AG10803 (cell line): ENCODE measurements around the gene NSD2.

Experiments
- DNase-seq: peaks from one replicate; pipeline ENCODE4 v3.0.0; 2010; ENCODE audit warnings: low read depth
- H3K4me3 ChIP-seq: 2 replicates; pipeline ENCODE4 v1.5.1; 2011; ENCODE audit warnings: mild to moderate bottlenecking, low read length, control low read depth
- TF ChIP-seq, protein P1 (sequence below): conservative IDR thresholded peaks from 2 replicates; pipeline ENCODE4 v1.5.1; 2011; ENCODE audit warnings: mild to moderate bottlenecking, low read length, control low read depth, inconsistent platforms

Gene NSD2

DNA sequence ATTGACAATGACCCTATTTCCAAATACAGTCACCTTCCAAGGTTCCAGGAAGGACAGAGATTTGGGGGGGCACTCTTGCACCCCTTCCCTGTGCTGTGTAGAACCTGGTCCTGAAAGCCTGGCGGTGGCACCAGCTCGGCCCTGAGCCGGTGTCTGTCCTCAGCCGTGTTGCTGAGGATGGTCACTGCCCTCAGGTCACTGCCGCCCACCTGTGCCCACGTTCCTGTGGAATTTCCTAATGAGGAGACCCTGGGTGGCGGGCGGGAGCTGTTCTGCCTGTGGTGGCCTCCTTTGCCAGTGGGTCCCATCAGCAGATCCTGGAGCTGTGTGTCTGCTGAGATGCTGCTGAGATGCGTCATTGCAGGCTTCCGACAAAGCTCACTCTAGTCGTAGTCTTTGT is 104.7 kb downstream of the NSD2 start:
- H3K4me3 ChIP-seq: no peak overlapping the region
- no peak for DNase-seq
- TF ChIP-seq, protein P1, sequence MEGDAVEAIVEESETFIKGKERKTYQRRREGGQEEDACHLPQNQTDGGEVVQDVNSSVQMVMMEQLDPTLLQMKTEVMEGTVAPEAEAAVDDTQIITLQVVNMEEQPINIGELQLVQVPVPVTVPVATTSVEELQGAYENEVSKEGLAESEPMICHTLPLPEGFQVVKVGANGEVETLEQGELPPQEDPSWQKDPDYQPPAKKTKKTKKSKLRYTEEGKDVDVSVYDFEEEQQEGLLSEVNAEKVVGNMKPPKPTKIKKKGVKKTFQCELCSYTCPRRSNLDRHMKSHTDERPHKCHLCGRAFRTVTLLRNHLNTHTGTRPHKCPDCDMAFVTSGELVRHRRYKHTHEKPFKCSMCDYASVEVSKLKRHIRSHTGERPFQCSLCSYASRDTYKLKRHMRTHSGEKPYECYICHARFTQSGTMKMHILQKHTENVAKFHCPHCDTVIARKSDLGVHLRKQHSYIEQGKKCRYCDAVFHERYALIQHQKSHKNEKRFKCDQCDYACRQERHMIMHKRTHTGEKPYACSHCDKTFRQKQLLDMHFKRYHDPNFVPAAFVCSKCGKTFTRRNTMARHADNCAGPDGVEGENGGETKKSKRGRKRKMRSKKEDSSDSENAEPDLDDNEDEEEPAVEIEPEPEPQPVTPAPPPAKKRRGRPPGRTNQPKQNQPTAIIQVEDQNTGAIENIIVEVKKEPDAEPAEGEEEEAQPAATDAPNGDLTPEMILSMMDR: no peak

DNA sequence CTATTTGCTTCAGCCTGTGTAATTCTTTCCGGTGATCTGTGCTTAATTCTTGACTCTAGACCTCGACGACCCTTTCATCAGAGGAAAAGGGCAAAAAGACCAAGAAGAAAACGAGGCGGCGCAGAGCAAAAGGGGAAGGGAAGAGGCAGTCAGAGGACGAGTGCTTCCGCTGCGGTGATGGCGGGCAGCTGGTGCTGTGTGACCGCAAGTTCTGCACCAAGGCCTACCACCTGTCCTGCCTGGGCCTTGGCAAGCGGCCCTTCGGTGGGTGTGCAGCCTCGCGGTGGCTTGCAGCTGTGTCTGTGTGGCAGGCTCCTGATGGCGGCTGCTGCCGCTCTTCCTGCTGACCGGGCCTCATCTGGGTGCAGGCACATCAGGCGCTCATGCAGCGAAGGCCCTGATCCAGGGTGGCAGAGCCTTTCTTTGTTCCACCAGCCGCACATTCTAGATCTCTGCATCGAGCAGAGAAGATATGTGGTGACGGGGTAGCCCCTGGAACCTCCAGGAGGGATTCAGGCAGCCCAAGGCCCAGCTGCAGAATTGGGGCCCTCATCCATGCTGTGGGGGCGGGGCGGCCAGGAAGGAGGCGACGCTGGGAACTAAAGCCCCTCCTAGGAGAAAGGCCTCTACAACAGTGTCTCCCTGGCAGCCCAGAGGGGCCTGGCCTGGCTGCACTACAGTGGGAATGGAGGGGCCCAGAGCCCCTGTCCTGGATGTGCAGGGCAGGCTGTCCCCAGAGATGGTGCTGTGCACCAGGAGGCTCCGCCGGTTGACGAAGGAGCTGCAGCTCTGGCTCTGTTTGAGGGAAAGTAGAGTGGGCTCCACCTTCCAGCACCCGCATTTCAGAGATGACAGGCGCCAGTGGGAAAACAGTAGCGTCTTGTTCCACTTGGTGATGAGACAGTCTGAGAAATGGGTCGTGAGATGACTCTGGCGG is 105.5 kb downstream of the NSD2 start:
- TF ChIP-seq, protein P1: no peak
- no peak overlapping the region for H3K4me3 ChIP-seq
- DNase-seq: no peak

DNA sequence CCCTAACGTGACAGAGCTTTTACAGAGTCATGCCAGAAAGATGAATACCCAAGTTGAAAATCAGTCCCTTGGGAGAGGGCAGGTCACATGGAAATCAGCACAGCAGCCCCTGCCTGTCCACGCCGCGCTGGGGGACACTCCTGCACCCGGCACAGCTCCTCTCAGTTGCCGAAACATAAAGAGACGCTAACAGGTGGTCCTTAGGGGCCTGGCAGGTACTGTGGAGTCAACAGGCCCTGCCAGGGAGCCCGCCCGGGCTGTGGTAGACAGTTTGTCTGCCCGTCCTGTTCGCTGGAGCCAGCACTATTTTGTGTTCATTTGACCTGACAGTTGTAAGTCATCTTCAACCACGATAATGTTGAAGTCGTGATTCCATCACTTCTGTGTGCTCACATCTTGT is 107.0 kb downstream of the NSD2 start:
- DNase-seq: no peak
- TF ChIP-seq, protein P1: no peak
- no peak overlapping the region for H3K4me3 ChIP-seq

DNA sequence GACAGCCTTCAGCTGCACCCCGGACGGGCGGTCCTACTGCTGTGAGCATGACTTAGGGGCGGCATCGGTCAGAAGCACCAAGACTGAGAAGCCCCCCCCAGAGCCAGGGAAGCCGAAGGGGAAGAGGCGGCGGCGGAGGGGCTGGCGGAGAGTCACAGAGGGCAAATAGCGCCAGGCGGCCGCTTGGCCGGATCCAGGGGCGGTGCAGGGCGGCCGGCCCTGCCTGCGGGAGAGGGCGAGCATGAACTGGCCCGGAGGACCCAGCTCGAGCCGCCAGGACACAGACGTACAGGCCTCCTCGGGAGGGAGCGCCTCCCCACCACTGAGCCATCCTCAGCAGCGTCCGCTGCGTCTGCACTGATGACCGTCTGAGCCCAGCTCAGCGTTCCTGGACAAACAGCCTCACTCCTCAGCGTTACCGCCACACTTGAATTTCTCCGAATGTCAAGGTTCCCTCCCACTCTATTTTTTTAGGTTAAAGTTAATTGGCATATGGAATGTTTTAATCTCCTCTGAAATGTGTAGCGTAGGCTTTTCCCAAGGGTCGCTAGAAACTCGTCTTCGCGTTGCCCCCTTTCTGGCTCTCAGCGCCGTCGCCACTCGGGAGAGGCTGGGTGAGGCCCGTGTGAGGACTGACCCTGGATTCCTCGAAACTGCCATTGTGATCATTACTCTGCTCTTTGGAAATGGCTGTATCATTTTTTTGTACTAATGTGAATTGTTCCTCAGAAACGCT is 107.7 kb downstream of the NSD2 start:
- no peak overlapping the region for H3K4me3 ChIP-seq
- TF ChIP-seq, protein P1: no peak
- DNase-seq: no peak

DNA sequence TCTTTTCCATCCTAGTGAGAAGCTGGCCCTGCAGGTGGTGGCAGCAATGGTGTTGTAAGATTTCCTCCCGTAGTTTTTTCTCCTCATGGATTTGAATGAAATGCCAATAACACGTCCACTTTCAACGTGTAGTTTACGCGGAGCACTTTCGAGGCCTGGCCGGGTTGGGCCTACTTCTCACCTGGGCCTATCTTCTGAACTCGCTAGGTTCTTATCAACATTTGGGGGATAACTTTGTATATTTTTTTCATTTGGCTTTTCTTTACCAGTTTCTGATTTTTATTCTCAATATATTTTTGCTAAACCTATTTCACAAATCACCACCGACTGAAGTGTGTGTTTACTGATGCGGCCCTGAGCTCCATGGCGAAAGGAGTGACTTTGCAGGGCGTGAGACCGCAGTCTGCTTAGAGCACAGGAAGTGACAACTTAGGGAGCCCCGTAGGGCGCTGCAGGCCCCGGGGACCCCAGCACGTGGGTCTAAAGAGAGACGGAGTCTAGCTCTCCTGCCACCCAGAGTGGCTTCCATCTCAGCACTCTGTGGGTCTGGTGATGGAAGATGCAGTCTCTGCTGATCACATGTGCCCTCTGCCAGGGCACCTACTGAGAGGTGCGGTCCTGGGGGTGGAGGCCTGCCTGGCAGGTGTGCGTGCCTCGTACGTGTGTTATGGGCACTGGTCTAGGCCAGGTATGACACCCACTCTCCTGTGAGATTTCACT is 108.4 kb downstream of the NSD2 start:
- TF ChIP-seq, protein P1: no peak
- no peak for DNase-seq
- no peak overlapping the region for H3K4me3 ChIP-seq

DNA sequence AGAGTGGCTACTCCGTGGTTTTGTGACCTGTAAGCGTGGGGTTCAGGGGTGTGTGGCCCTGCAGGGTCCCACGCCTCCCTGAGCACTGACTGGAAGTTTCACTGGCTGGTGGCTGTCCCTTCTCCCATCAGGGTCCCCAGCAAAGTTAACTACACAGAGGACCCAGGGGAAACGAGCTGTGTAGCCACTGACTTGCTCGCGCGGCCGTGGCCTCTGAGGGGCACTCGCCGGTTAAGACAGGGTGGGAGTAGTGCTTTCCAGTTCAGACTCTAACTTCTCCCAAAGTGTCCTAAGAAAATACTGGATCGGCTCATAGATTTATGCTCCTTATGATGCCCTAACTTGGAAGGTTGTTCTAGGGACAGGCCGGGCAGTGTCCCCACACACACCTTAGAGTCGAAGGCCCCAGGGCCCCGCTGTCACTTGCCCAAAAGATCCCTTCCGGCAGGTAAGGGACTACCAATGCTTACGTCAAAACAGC is 109.4 kb downstream of the NSD2 start:
- TF ChIP-seq, protein P1: no peak
- no peak overlapping the region for H3K4me3 ChIP-seq
- DNase-seq: no peak
